ENCODE data around the gene SLC1A3. TPM values are rescaled to one million over a fixed set of nuclear protein-coding genes. Genes with fewer than 3 reads are reported as not detected.

SLC1A3 gene
- total and polyA plus RNA-seq, 2 donors (not counting 1 experiment from before 2014, with no cell fraction given), result 0.52 to 3.3 TPM

DNA sequence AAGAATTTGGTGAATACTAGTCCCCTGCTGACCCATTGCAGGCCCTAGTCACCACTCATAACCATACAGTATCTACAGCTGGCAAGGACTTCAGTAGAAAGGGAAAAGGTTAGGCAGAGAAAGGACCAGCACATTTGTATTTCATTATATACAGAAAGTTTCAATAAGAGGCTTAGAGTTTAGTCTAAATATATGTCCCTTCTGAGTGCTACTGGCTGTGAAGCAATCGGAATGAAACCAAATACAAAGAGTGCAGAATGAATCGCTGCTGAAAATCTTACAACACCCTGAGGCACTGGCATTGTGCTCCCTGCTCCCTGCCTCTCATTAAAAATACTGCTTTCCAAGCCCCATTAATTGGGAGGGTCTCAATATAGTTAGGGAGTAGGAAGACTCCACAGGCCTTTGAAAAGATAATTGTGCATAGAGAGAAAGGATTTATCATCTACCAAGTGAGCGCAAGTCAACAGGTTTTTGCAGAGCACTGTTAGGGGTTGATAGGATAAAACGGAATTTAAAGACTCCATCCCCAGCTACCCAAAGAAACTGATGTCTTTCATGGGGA is 110.8 kb downstream of the SLC1A3 start:
- Histone ChIP-seq H3K9ac (ENCODE audit: insufficient read depth, low read length) (no peak overlapping the region), H3K4me3 (replicated peaks in 1 of 4; ENCODE audit: control extremely low read depth in 1 of 4, insufficient read depth in 1 of 4, low read depth in 3 of 4, low read length in 4 of 4) (no peak overlapping the region), H3K79me2 (ENCODE audit: control insufficient read depth, insufficient read depth, low read length) (no peaks in the 10 kb centered on the region), H3K27me3 (ENCODE audit: control insufficient read depth, insufficient read depth, low read length) (peaks cover 4% of the 10 kb centered on the region), H2AFZ (ENCODE audit: low read length) (no peak overlapping the region), H3K27ac (ENCODE audit: insufficient read depth, low read length) (no peak overlapping the region), H3K9me3 (ENCODE audit: control insufficient read depth, insufficient read depth, low read depth, low read length) (no peaks in the 10 kb centered on the region), H3K4me2 (ENCODE audit: extremely low read depth, insufficient read depth, low read length) (no peak overlapping the region), H3K36me3 (ENCODE audit: control insufficient read depth, insufficient read depth, low read length) (no peaks in the 10 kb centered on the region), H4K20me1 (ENCODE audit: control insufficient read depth, extremely low read depth, insufficient read depth, low read length) (no peaks in the 10 kb centered on the region), H3K4me1 (ENCODE audit: control insufficient read depth, extremely low read depth, insufficient read depth, low read length) (no peaks in the 10 kb centered on the region)
- no peak for TF ChIP-seq CTCF (conservative IDR thresholded peaks at IDR 0.05 in 1 of 2, IDR thresholded peaks at IDR 0.05 in 1 of 2; ENCODE audit: low read depth in 1 of 2, low read length in 2 of 2)
- no peak for TF ChIP-seq EZH2 (IDR thresholded peaks at IDR 0.05; ENCODE audit: low read length, missing control alignments)
- DNase-seq (ENCODE audit: low read depth in 2 of 2), result no peak

DNA sequence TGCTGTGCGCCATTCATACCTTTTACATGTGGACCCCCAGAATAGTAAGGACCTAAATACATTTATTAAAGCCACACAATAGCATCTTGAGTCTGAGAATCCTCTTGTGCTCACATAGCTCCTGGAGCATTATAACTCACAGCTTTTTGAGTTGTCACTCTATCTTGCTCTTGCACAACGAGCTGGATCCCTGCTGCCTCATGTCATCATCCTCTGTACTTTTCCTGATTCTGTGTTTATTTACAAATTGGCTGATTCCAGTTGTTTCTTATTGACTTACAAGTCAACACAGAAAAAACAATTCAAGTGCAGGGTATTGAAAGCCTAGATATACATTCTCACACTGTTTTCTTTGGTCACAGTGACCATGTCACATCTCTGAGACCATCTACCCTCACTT is 112.9 kb downstream of the SLC1A3 start:
- H3K27ac ChIP-seq (ENCODE audit: insufficient read depth, low read length), result no peak overlapping the region
- no peaks in the 10 kb centered on the region for H3K4me1 ChIP-seq (ENCODE audit: control insufficient read depth, extremely low read depth, insufficient read depth, low read length)
- peaks cover 4% of the 10 kb centered on the region for H3K27me3 ChIP-seq (ENCODE audit: control insufficient read depth, insufficient read depth, low read length)
- H3K36me3 ChIP-seq (ENCODE audit: control insufficient read depth, insufficient read depth, low read length), result no peaks in the 10 kb centered on the region
- no peak overlapping the region for H3K9ac ChIP-seq (ENCODE audit: insufficient read depth, low read length)
- H2AFZ ChIP-seq (ENCODE audit: low read length), result no peak overlapping the region
- H3K9me3 ChIP-seq (ENCODE audit: control insufficient read depth, insufficient read depth, low read depth, low read length), result no peaks in the 10 kb centered on the region
- no peak for DNase-seq (ENCODE audit: low read depth in 2 of 2)
- H3K4me2 ChIP-seq (ENCODE audit: extremely low read depth, insufficient read depth, low read length), result no peak overlapping the region
- H4K20me1 ChIP-seq (ENCODE audit: control insufficient read depth, extremely low read depth, insufficient read depth, low read length), result no peaks in the 10 kb centered on the region
- no peak overlapping the region for H3K4me3 ChIP-seq (replicated peaks in 1 of 4; ENCODE audit: control extremely low read depth in 1 of 4, insufficient read depth in 1 of 4, low read depth in 3 of 4, low read length in 4 of 4)
- H3K79me2 ChIP-seq (ENCODE audit: control insufficient read depth, insufficient read depth, low read length), result no peaks in the 10 kb centered on the region
- no peak for TF ChIP-seq CTCF (conservative IDR thresholded peaks at IDR 0.05 in 1 of 2, IDR thresholded peaks at IDR 0.05 in 1 of 2; ENCODE audit: low read depth in 1 of 2, low read length in 2 of 2)
- no peak for TF ChIP-seq EZH2 (IDR thresholded peaks at IDR 0.05; ENCODE audit: low read length, missing control alignments)

GRCh38 chr5:36720688-36721087 is 114.3 kb downstream of the SLC1A3 start:
- no peak overlapping the region for H3K4me3 ChIP-seq (replicated peaks in 1 of 4; ENCODE audit: control extremely low read depth in 1 of 4, insufficient read depth in 1 of 4, low read depth in 3 of 4, low read length in 4 of 4)
- no peaks in the 10 kb centered on the region for H3K79me2 ChIP-seq (ENCODE audit: control insufficient read depth, insufficient read depth, low read length)
- TF ChIP-seq CTCF (conservative IDR thresholded peaks at IDR 0.05 in 1 of 2, IDR thresholded peaks at IDR 0.05 in 1 of 2; ENCODE audit: low read depth in 1 of 2, low read length in 2 of 2) (no peak), EZH2 (IDR thresholded peaks at IDR 0.05; ENCODE audit: low read length, missing control alignments) (no peak)
- H3K27ac ChIP-seq (ENCODE audit: insufficient read depth, low read length), result no peak overlapping the region
- no peak overlapping the region for H3K9ac ChIP-seq (ENCODE audit: insufficient read depth, low read length)
- no peak for DNase-seq (ENCODE audit: low read depth in 2 of 2)
- no peaks in the 10 kb centered on the region for H3K9me3 ChIP-seq (ENCODE audit: control insufficient read depth, insufficient read depth, low read depth, low read length)
- no peaks in the 10 kb centered on the region for H3K36me3 ChIP-seq (ENCODE audit: control insufficient read depth, insufficient read depth, low read length)
- H2AFZ ChIP-seq (ENCODE audit: low read length), result no peak overlapping the region
- H3K4me2 ChIP-seq (ENCODE audit: extremely low read depth, insufficient read depth, low read length), result no peak overlapping the region
- H3K4me1 ChIP-seq (ENCODE audit: control insufficient read depth, extremely low read depth, insufficient read depth, low read length), result no peaks in the 10 kb centered on the region
- peaks cover 4% of the 10 kb centered on the region for H3K27me3 ChIP-seq (ENCODE audit: control insufficient read depth, insufficient read depth, low read length)
- H4K20me1 ChIP-seq (ENCODE audit: control insufficient read depth, extremely low read depth, insufficient read depth, low read length), result no peaks in the 10 kb centered on the region

Data from fibroblast of lung (primary cell).